ENCODE results near the gene PRKCA.

PRKCA gene

DNA sequence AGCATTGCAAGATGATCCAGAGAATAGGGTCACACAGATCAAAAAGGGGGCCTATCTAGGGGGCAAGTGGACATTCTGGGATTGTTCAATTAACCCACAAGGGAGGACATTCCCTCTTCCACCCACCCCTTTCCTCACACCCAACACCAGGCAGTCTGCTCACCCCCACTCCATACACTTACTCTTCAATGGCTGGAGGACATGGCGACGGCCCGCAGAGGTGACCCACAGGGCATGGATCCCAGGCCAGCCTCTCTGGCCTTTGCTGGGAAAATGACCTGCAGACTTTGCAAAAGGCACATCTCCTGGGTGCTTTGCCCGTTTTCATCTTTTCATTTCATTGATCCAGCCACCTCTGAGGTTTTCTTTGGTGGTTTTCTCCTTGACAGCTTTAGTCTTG lies 530.8 kb downstream of the PRKCA start:
- no peak for DNase-seq

DNA sequence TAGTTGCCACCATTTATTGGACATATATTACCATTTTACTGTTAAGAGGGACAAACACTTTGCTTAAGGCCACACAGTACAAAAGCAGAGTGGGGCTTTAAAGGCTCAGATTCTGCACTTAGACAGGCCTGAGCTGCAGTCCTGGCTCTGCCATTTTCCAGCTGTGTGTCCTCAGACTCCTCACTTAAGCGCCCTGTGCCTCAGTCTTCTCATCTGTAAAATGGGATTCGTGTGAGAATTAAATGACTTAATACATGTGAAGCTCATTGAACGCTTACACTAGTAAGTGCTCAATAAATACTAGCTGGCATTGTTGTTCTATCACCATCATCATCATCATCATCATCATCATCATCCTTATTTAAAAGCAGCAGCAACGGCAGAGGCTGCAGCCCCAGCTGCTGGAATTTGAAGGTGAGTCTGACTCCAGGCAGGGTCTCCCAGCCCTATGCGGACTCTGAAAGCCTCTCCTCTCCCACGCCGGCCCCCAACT lies 532.1 kb downstream of the PRKCA start:
- DNase-seq = no peak

DNA sequence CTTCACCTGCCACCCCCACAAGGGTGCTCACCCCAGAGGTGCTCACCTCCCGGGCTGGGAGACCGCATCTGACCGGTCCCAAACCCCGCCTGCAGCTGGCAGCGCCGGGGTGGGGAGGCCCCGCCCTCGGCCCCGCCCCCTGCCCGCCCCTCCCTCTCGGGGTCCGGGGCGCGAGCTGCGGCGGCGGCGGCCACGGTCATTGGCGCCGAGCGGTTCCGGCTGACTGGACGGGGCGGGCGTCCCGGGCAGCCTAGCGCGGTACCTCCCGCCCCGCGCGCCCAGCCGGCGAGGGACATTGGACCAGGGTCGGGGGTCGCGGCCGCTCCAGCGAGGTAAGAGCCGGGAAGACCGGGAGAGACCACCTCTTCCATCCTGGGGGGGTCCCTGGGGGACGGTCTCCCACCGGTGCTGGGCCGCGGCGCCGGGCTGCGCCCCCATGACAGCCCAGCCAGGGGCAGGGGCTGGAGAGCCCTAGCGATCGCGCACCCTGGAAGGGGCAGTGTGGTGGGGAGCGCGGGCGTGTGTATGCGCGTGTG lies 532.6 kb downstream of the PRKCA start, which contains the start of gene CACNG5:
TSS of gene CACNG5 (plus strand) at position 199 of the 536 bp plus-strand sequence. CDS start 42,216 bp downstream, outside the sequence.
- no peak for DNase-seq

DNA sequence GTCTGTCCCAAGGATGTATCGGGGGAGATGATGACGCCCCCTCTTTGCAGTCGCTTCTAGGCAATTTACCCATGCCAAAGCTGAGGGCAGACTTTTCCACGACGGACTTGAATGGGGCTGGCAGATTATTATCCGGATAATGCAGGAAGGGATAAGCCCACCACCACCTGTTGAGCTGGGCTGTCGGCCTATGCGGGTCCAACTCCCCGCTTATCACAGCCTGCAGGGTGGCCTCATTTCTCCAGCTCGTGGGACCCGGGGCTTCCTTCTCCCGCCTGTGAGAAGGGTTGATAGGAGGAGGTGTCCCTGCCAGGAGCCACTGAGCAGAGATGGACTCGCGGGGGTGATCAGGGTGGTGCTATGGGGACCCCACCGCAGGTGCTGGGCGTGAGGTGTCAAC lies 533.1 kb downstream of the PRKCA start:
- DNase-seq = no peak

DNA sequence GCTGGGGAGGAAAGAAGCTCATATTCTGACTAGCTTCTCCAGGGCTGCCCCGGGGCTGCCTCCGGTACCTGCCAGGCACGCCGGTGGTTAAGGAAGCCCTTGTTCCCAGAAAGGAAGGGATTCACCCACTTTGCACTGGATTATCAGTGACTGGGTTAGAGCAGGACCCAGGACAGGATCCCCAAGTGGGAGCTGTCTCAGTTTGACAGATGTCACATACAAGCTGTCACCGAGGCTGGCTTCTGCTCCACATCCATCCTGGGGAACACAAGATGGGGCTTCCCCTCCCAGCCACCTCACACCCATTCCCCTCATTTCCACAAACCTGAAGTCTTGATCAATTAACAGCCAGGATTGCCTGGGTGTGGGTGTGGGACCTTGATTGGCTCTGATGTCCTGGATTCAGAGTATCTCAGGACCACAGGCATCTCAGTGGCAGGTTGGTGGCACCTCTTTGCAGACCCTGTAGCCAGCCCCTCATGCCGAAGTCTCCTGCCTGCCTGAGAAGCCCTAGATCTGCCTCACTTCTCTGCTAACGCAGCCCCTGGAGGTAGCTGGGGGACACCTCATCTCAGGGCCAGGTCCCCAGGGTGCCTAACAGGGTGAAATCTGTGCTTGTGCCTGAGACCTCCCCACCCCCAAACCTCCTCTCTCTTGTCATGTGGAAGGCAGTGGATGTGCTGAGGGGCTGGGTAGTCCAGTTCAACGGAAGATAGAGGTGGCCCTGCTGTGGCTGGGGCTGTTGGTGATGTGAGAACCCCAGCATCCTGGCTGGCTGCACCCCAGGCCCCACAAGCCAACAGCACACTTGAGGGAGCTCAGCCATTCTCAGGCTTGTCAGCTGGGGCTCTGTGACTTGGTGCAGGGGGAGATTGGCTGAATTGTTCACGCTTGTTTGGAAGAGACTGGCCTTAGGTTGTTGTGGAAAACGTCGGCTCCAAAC lies 533.9 kb downstream of the PRKCA start:
- no peak for DNase-seq

DNA sequence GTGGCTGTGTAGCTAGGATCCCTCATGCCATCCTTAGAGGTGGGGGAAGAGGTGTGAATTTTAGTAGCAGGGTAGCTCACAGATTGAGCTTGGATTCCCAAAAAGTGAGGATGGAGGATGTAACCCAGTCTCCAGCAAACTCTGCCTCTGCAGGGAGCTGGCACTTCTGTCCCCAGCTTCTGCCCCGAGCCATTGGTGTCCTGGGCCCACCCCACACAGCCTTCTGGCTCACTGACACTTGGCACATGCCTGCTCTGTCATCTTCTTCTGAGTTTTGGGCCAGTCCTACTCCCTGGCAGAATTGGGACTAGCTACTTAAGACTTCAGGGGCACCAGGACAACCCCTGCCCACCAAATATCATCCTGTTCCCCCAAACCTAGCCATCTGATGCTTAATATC lies 534.8 kb downstream of the PRKCA start:
- DNase-seq = no peak

DNA sequence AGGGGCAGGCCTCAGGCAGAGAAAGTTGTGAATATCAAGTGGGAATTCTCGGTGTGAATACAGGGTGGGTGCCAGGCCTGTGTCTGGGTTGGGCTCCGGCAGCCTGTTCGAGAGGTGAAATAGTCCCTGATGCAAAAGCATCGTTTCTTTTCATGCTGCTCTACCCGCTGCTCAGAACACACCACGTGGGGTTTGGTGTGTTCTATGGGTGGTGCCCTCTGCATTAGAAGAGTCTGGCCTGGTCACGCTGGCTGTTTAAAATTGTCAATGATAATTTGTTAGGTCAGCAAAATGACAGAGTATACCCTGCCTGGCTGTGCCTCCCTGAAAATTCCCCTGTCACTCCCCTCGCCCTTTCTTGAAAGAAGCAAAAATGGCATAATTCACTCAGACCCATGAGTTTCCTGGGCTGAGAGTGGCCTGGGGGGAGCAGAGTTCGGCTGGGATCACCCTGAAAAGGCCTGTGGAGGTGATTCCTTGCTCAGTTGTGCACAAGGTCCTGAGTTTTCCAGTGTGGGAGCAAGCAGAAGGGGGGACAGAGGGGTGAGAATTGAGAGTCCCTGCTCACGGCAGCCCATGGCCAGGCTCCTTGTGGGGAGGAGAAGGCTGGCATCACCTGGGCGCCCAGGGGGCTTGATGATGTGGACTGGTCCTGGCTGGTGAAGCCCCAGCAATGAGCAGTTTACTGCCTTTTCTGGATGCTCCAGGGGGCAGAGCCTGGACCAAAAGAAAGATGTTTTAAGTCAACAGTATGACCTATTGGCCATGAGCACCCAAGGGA lies 535.7 kb downstream of the PRKCA start:
- no peak for DNase-seq

DNA sequence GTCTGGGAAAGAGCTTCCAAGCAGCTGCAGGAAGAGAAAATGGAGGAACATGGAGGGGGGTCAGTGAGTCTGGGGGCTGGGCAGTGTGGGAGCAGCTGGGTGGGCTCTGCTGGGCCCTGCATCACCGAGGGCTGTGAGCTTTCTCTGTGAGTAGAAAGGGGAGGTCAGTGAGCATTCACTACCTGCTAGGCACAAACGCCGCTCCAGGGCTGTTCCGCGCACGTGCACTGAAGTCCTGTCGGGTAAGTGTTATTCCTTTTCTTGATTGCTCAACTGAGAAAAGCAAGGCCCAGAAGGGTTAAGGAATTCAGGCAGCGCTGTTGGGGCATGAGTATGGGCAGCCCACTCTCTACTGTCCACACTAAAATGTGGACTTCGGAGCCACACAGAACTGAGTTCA lies 537.2 kb downstream of the PRKCA start:
- DNase-seq = no peak

DNA sequence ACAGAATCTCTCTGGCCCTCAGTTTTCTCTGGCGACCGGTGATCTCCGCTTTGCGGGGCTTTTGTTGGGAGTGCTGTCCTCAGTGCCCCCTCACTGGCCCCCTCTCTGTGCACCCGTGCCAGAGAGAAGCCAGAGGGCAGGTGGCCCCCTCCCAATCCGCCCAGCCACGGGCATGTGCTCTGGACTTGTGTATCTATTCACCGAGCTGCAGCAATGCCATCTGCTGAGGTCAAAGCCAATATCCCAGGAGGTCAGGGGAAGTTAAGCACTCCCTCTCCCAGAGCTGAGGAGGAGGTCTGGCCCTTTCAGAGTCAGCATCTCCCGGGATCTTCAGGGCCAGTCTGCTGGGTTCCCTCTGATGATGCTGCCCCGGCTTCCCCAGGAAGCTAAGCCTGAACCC lies 537.6 kb downstream of the PRKCA start:
- DNase-seq = no peak

DNA sequence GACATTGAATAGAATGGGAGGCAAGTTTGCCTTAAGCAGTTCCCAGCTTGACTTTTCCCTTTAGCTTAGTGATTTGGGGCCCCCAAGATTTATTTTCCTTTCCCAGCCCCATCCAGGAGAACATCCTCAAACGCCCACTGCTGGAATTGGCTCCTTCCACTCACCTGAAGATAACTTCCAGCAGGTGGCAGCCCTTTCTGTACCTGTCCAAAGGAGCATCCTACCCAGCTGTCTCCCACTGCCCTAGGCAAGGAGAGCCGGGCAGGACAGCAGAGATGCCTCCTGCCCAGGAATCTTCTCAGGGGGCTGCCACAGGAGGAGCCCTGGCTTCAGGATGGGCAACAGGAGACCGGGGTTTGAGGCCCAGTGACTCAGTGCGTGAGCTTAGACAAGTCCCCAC lies 538.9 kb downstream of the PRKCA start:
- DNase-seq = no peak

DNA sequence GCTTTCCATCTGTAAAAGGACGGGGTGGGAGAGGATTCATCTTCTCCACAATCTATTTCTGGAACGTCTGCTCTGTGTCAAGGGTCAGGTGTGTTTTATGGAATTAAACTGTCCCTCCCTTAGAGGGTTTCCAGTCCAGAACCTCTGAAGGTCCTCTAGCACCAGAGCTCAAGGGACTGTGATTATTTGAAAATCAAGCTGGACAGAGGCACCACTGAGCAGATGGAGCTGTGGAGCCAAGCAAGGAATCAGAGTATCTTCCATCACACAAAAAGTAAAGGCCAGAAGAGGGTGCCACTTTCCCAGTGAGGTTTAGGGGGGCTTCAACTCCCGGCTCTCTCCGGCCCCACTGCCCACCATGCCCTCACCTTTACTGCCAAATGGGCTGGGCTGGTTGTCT lies 539.3 kb downstream of the PRKCA start:
- no peak for DNase-seq

DNA sequence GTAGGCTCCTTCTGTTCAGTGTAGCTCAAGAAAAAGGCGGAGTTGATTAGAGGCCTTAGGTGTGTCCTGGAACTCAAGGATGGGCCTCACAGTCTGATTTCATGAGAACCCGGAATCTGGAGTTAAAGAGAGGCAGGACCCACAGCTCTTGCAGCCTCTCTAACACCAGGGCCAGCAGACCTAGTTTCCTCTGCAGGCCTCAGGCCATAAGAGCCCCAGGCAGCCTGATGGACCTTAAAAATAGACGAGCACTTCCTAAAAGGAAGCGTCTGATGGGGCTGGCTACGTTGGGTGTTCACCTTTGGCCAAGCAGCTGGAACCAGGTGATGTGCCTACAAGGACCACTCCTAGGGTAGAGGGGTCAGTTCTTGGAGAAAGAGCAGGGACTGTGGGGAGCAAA lies 540.1 kb downstream of the PRKCA start:
- no peak for DNase-seq

DNA sequence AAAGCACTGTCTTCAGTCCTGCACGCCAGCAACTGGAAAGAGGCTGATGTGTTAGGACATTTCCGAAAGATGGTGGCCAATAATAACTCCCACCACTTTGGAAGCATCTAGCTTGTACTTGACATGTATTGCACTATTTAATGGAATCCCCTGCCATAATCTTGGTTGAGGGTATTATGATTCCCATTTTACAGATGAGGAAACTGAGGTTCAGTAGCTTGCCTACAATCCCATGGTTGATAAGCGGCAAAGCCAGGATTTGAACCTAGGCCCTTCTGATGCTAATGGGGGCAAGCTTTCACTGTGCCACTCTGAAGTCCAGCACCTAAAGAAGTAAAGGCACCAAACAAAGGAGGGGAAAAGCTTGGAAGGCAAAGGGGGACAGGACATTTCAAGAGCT lies 540.5 kb downstream of the PRKCA start:
- DNase-seq = no peak

DNA sequence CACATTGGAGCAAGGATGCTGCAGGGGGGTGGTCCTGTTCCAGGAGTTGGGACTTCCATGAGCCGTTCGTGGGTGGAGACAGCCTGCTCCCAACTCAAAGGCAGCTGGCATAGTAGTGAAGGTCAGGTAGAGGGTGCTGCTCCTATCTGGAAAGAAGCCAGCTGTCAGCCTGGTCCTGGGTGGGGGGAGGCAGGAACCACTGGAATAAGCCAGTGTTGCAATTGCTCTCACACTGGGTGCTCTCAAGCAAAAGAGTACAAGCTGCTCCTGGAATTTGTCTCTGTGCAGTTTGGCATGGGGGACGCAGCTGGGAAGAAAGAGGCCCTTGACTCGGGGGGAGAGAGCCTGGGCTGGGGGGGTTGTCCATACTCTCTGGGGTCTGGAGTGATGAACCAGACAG lies 541.2 kb downstream of the PRKCA start:
- DNase-seq = no peak

DNA sequence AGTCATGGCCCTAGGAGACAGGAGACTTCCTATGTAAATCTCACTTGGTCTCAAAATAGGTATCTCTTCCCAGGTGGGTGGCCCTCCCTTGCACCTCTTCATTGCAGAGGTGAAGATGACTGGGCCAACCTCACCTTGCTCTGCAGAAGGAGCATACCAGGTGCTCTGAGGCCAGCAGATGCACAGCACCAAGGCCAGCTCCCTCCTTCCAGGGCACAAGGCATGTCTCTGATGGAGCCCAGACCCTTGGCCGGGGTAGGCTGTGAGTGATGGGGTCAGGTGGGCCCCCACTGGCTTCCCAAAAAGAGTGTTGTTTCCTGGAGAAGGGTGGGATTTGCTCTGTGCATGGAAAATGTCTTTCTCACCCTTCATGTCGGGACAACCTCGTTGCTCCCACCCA lies 545.3 kb downstream of the PRKCA start:
- no peak for DNase-seq

DNA sequence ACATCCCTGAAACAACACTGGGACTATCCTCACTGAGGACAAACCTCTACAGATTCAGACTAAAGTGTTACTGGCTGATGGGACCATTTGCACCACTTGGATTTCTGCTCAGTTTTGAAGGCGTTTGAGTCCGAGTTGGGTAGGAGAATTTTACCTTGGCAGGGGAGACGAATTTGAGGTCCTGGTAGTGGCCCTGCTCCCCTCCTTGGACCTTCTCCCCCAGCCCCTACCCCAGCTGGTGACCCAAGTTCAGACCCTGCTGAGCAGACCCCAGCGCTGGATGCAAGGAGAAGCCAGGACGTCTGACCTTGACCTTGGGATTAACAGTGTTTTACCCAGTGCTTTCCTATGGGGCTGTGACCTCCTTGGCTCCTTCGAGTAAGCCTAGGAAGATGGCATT lies 546.1 kb downstream of the PRKCA start:
- no peak for DNase-seq

DNA sequence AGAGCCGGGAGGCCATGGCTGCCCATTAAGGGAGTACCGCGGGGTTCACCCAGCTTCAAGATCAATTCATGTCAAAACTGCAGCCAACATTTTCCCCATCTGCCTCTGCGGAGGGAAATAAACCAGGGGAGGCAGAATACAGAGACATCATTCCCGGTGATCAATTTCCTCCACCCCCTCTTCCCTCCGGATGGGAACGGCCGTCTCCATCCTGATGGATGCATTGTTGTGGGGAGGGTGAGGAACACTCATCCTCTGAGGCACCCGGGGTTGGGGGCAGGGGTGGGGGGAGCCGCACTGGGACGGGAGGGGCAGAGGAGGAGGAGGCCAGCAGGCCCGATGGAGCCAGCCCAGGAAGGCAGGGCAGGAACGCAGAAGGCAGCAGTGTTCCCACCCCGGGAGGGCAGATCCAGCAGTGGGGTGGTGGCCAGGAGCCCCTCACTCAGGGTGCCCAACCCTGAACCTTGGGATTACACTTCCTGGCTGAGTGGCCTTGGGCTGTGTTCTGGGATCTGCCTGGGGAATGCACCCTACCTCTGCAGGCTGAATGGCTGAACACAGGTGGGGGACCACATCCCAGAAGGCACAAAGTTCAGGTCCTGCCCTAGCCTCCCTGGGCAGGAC lies 546.7 kb downstream of the PRKCA start:
- no peak for DNase-seq

DNA sequence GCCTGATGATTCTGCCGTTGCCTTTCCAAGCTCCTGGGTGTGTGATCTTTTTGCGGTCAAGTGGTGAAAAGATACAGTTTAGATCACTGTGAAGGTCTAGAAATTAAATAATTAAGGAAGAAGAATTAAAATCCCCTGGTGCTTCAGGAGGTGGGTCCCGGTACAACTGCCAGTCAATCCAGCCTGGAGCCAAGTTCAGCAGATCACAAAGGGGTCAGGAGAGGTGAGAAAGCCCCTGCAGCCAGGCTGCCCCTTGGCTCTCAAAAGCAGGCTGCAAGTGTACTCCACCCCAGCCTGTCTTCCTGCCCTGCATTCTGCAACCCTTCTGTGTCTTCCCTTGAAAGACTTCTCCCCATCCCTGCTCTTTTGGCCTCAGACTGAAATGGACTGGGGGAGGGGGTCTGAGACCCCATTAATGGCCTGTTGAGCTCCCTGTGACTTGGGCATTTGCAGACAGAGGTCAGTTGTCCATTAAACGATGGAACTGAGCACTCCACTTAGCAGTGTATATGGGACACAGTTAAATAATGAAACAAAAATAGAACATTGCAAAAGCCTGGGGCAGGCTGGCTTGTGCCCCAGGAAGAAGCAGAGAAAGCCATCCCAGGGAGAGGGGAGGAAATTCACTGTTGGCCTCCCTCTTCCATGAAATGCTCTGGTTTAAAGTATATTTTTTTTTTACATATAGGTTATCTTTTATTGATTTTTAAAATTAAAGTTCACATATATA lies 547.6 kb downstream of the PRKCA start:
- DNase-seq = no peak

DNA sequence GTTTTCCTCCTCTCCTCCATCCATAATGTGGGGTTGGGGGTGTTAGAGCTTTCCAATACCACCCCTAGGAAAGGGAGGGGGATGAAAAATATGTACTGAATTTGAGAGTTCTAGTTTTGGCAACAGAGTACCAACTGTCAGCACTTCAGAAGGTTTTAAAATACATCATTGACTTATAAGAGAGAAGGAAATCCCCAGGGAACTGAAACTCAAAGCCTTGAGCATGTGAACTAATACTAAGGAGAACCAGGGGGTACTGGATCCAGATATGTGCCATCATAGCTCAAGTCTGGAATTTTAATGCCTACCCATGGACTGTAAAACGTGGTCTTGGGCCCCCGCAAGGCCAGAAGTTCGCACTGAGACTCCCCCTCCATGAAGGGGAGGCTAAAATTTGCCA lies 548.3 kb downstream of the PRKCA start:
- DNase-seq = no peak

DNA sequence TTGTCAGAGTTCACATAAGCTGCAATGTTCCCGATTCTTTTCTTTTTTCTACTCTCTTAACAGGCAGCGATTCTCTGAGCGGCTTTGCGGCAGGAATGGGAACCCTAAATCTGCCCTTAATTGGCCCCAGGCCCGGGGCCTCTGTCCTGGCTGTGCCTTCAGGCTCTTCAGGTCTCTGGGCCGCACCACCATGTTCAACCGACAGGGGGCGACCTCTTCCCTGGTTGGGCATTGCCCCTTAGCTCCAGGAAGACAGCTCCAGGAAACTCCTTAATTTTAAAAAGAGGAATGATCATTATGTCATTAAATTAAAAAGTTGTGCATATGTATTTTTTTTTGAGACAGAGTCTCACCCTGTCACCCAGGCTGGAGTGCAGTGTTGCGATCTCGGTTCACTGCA lies 552.8 kb downstream of the PRKCA start:
- DNase-seq = no peak

DNA sequence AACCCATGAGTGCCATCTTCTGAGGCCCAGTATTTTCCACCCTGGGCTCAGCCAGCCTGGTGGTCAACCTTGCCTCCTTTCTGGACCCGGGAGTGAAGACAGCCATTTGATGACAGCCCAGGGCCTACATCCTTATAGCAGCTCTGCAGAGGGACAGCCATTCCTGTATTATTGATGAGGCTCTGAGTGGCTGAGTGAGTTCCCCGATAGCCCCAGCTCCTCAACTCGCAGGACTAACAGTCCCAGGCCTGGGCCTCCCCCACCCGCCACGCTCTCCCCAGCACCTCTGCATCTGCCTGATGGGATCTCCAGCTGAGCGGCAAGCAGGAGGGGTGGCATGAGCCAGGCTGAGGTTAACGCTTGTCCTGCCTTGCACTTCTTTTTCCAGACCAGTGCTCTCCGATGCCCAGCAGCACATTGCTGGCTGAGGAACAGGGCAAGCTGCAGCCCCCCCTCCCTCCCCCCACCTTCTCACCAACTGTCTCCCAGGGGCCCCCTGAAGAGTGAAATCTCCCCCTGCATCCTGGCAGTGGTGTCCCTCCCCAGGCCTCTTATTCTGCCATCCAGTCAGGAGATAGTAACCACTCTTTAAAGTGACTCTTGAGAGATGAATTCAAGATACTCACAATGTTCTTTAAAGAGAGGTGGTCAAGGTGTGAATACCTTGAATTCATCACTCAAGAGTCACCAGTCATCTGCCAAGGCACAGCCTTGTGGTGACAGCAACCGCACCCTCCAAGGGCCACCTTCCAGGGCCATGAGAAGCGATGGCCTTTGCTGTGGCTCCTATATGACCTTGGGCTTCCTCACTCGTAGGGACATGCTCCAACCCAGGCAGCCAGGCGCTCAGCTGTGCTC lies 556.0 kb downstream of the PRKCA start:
- no peak for DNase-seq
